Measurements from ENCODE around the gene NEURL1B. TPM values are rescaled to one million over a fixed set of nuclear protein-coding genes. Genes with fewer than 3 reads are reported as not detected.

Gene NEURL1B
- total RNA-seq, 6 experiments from 2014 or later, result 4.9 to 9.8 (median 6.4) TPM

GRCh38 chr5:172720655-172721054, 79.6 kb downstream of the NEURL1B start:
- Histone ChIP-seq H3K27ac (peak overlapping the region in 2 of 3 donors; percentile 29 to 56), H3K4me1 (peaks cover 0 to 52% (median 20%) of the 10 kb centered on the region in 4 donors)
- 0% methylated on average over 1 of the region's 5 CpGs for WGBS (ENCODE audit: insufficient coverage, low coverage, low lambda C conversion rate, missing lambda C conversion rate)

GRCh38 chr5:172721455-172722326, 80.6 kb downstream of the NEURL1B start:
- H3K27me3 ChIP-seq, result no peaks in the 10 kb centered on the region
- H3K27ac ChIP-seq, result peak overlapping the region; percentile 35 to 61 (median 56)
- ATAC-seq, result peak; percentile 4 to 36 (median 20)
- TF ChIP-seq CTCF (IDR thresholded peaks at IDR 0.05), result no peak
- peak; percentile 33 for TF ChIP-seq POLR2A (IDR thresholded peaks at IDR 0.05)
- DNase-seq, result peak in 1 of 3 donors; percentile 50
- no peaks in the 10 kb centered on the region for H3K9me3 ChIP-seq
- H3K4me1 ChIP-seq, result peaks cover 0 to 46% (median 24%) of the 10 kb centered on the region in 4 donors
- intact Hi-C loops (cut with DNase I), result no loop called here
- no peak overlapping the region for H3K4me3 ChIP-seq
- WGBS (ENCODE audit: insufficient coverage, low coverage, low lambda C conversion rate, missing lambda C conversion rate), result 15% methylated on average over 14 of the region's 17 CpGs
- no peaks in the 10 kb centered on the region for H3K36me3 ChIP-seq

More at GRCh38 chr5:172720655-172721054, 79.6 kb downstream of the NEURL1B start:
- ATAC-seq (no peak), DNase-seq (peak in 2 of 3 donors; percentile 3 to 28)
- Histone ChIP-seq H3K9me3 (no peaks in the 10 kb centered on the region), H3K36me3 (no peaks in the 10 kb centered on the region), H3K4me3 (no peak overlapping the region), H3K27me3 (no peaks in the 10 kb centered on the region)
- intact Hi-C loops (cut with DNase I), result no loop called here
- TF ChIP-seq POLR2A (IDR thresholded peaks at IDR 0.05) (no peak), CTCF (IDR thresholded peaks at IDR 0.05) (no peak)

- intact Hi-C loops (cut with DNase I), result no loop called here
- WGBS (ENCODE audit: insufficient coverage, low coverage, low lambda C conversion rate, missing lambda C conversion rate), result 68% methylated on average over 11 of the region's 12 CpGs
- H3K9me3 ChIP-seq, result no peaks in the 10 kb centered on the region
- no peaks in the 10 kb centered on the region for H3K27me3 ChIP-seq
- H3K27ac ChIP-seq, result peak overlapping the region; percentile 35 to 61 (median 56)
- no peak for TF ChIP-seq POLR2A (IDR thresholded peaks at IDR 0.05)
- TF ChIP-seq CTCF (IDR thresholded peaks at IDR 0.05), result no peak
- H3K4me1 ChIP-seq, result peaks cover 0 to 44% (median 24%) of the 10 kb centered on the region in 4 donors
- DNase-seq (no peak), ATAC-seq (no peak)
- no peak overlapping the region for H3K4me3 ChIP-seq
- H3K36me3 ChIP-seq, result no peaks in the 10 kb centered on the region
Measured at GRCh38 chr5:172722327-172722815, 81.3 kb downstream of the NEURL1B start.

GRCh38 chr5:172723508-172723907, 82.4 kb downstream of the NEURL1B start:
- no peaks in the 10 kb centered on the region for H3K9me3 ChIP-seq
- intact Hi-C loops (cut with DNase I), result no loop called here
- H3K4me1 ChIP-seq, result peaks cover 0 to 55% (median 26%) of the 10 kb centered on the region in 4 donors
- no peak for ATAC-seq
- H3K27me3 ChIP-seq, result no peaks in the 10 kb centered on the region
- DNase-seq, result no peak
- no peak overlapping the region for H3K4me3 ChIP-seq
- no peak overlapping the region for H3K27ac ChIP-seq
- TF ChIP-seq CTCF (IDR thresholded peaks at IDR 0.05), result no peak
- TF ChIP-seq POLR2A (IDR thresholded peaks at IDR 0.05), result no peak
- WGBS (ENCODE audit: insufficient coverage, low coverage, low lambda C conversion rate, missing lambda C conversion rate), result 46% methylated on average over 2 of the region's 2 CpGs
- H3K36me3 ChIP-seq, result no peaks in the 10 kb centered on the region

Measured in right lobe of liver (tissue), 6 donors.